Measurements from ENCODE around the gene KIF5C. TPM values are rescaled to one million over a fixed set of nuclear protein-coding genes. Genes with fewer than 3 reads are reported as not detected.

KIF5C gene
- total RNA-seq, 3 donors from 2014 or later: 2.7 to 13.3 (median 6.2) TPM

DNA sequence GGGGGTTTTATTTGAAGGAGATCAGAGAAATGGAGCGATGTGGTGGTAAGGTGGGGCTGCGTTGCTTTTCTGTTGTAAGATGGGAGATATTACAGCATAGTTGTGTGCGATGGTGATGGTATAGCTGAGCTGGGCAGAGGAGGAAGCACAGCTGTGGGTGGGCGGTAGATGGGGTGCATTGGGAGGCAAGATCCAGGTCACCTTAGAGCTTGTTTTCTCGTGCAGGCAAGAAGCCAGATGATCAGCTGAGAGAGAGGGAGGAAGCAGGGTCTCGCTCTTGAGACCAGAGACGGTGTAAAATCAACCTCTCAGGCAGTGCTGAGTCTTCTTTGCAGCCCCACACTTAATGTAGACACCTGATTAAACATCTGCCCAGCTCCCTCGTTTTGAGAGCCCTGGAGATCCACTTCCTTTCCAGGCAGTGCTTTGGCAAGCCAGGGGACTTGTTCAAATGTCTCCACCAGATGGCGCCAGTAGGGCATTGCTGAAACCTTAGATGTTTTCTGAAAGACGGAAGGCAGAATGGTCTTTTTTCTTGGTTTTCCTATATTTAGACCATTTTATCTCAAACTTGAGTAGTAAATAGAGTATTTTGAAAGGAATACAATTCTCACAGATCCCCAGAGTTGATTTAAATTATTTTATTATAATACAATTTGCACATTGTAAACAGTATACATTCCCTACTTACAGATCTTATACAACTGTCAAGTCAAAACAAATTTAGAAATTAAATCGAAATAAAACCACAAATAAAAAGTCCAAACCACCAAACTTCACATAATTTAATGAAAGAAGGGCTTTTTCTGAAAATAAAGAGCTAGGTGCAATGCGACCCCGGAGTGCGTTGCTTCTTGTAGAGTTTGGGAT lies 142.3 kb downstream of the KIF5C start:
- Histone ChIP-seq H3K27ac (no peak overlapping the region), H3K9me3 (no peaks in the 10 kb centered on the region), H3K27me3 (no peaks in the 10 kb centered on the region), H3K4me3 (no peak overlapping the region), H3K36me3 (no peaks in the 10 kb centered on the region), H3K4me1 (no peaks in the 10 kb centered on the region)
- intact Hi-C loops (cut with DNase I; ENCODE audit: low total_unique reads): loop anchor here (5.0 kb wide), 1 partner anchor 1105 kb away; no protein-coding TSS in a partner anchor
- peak; percentile 69 to 79 for DNase-seq (ENCODE audit: low spot score in 2 of 2)
- TF ChIP-seq, protein P1, sequence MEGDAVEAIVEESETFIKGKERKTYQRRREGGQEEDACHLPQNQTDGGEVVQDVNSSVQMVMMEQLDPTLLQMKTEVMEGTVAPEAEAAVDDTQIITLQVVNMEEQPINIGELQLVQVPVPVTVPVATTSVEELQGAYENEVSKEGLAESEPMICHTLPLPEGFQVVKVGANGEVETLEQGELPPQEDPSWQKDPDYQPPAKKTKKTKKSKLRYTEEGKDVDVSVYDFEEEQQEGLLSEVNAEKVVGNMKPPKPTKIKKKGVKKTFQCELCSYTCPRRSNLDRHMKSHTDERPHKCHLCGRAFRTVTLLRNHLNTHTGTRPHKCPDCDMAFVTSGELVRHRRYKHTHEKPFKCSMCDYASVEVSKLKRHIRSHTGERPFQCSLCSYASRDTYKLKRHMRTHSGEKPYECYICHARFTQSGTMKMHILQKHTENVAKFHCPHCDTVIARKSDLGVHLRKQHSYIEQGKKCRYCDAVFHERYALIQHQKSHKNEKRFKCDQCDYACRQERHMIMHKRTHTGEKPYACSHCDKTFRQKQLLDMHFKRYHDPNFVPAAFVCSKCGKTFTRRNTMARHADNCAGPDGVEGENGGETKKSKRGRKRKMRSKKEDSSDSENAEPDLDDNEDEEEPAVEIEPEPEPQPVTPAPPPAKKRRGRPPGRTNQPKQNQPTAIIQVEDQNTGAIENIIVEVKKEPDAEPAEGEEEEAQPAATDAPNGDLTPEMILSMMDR (IDR thresholded peaks at IDR 0.05): peak; percentile 70 to 84 (median 82)
- no peak for TF ChIP-seq POLR2A (IDR thresholded peaks at IDR 0.05)

DNA sequence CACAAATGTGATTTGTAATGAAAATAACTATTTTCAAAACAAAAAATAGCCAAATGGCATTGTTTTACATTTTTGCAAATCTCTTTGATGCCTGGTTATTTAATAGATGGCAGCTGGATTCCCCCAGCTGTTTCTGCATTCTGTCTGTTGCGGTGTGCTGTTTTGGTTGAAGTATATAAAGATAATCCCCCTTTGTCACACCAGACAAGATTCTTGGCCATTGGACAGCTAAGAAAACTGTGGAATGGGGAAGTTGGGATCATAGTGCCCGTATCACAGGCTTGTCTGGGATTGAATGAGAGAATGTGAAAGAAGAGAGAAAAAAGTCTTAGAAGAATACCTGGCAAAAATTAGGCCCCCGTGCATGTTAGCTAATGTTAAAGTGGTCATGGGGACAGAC lies 144.0 kb downstream of the KIF5C start:
- DNase-seq (ENCODE audit: low spot score in 2 of 2): no peak
- no peak overlapping the region for H3K27ac ChIP-seq
- intact Hi-C loops (cut with DNase I; ENCODE audit: low total_unique reads): loop anchor here (5.0 kb wide), 1 partner anchor 1103 kb away; no protein-coding TSS in a partner anchor
- H3K9me3 ChIP-seq: no peaks in the 10 kb centered on the region
- H3K27me3 ChIP-seq: no peaks in the 10 kb centered on the region
- H3K4me3 ChIP-seq: no peak overlapping the region
- TF ChIP-seq, protein P1 (IDR thresholded peaks at IDR 0.05): no peak
- TF ChIP-seq POLR2A (IDR thresholded peaks at IDR 0.05) (no peak), POLR2AphosphoS5 (IDR thresholded peaks at IDR 0.05) (no peak)
- H3K36me3 ChIP-seq: no peaks in the 10 kb centered on the region
- H3K4me1 ChIP-seq: no peaks in the 10 kb centered on the region

DNA sequence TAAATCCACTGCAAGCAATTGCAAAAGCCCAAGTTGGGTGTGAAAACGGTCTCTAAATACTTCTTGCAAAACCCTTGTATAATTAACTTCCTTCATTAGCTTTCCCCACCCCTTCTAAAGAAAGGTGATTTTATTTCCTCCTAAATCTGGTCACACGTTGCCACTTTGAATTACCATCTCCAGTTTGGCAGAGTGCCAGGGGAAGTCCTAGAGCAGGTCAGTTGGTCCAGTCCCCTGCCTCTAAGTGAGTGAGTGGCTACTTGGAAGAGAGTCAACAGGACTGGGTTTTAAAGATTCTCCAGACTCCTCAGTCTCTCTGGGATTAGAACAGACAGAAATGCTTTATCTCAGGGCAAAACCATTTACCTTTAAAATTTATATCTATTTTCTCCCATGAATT lies 144.7 kb downstream of the KIF5C start:
- Histone ChIP-seq H3K9me3 (no peaks in the 10 kb centered on the region), H3K27me3 (no peaks in the 10 kb centered on the region), H3K4me3 (no peak overlapping the region), H3K27ac (peak overlapping the region in 1 of 2 donors; percentile 27), H3K4me1 (no peaks in the 10 kb centered on the region), H3K36me3 (no peaks in the 10 kb centered on the region)
- intact Hi-C loops (cut with DNase I; ENCODE audit: low total_unique reads): loop anchor here (5.0 kb wide), 1 partner anchor 1103 kb away; no protein-coding TSS in a partner anchor
- TF ChIP-seq POLR2AphosphoS5 (IDR thresholded peaks at IDR 0.05): no peak
- no peak for DNase-seq (ENCODE audit: low spot score in 2 of 2)

DNA sequence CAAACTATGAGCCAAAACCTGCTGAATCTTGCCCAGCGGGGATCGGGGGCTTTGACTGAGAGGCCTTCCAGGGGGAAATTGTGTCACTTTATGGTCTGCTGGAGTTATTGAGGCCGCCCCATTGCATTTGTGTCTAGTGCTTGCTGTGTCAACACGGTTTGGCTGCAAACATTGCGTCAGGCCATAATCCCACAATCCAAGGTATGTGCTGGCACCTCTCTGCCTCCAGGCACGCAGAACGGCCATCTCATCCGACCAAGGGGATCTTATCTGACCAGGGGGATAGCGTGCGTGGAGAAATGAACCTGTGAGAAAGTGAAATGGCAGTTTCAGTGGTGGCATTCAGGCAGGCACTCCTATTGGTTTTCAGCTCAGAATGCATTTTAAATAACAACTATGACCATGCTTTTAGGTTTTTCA lies 145.4 kb downstream of the KIF5C start:
- Histone ChIP-seq H3K9me3 (no peaks in the 10 kb centered on the region), H3K4me3 (no peak overlapping the region), H3K36me3 (no peaks in the 10 kb centered on the region), H3K27me3 (no peaks in the 10 kb centered on the region), H3K4me1 (no peaks in the 10 kb centered on the region), H3K27ac (peak overlapping the region in 1 of 2 donors; percentile 27)
- intact Hi-C loops (cut with DNase I; ENCODE audit: low total_unique reads): no loop called here
- DNase-seq (ENCODE audit: low spot score in 2 of 2): peak; percentile 40 to 67
- no peak for TF ChIP-seq POLR2A (IDR thresholded peaks at IDR 0.05)
- TF ChIP-seq, protein P1 (IDR thresholded peaks at IDR 0.05): peak in 1 of 3 donors; percentile 10

DNA sequence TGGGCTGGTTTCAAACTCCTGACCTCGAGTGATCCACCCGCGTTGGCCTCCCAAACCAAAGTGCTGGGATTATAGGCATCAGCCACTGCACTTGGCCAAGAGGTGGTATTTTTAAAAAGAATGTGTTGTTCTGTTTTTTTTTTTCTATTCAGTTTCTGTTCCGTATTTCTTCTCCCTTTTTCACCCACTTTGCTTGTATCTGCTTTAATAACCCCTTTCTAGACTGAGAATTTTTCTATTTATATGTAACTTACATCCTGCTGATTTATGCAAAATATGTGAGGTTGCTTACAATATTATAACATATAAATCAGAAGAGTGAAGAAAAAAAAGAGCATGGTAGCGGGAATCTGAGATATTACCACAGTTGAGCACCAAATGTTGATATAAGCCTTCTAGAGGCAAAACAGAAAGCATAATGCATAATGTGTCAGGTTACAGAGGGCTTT lies 146.3 kb downstream of the KIF5C start:
- no peak overlapping the region for H3K27ac ChIP-seq
- intact Hi-C loops (cut with DNase I; ENCODE audit: low total_unique reads): no loop called here
- H3K36me3 ChIP-seq: no peaks in the 10 kb centered on the region
- H3K9me3 ChIP-seq: no peaks in the 10 kb centered on the region
- H3K4me1 ChIP-seq: no peaks in the 10 kb centered on the region
- no peak overlapping the region for H3K4me3 ChIP-seq
- no peaks in the 10 kb centered on the region for H3K27me3 ChIP-seq
- TF ChIP-seq POLR2A (IDR thresholded peaks at IDR 0.05) (no peak), POLR2AphosphoS5 (IDR thresholded peaks at IDR 0.05) (no peak)
- TF ChIP-seq, protein P1 (IDR thresholded peaks at IDR 0.05): no peak
- DNase-seq (ENCODE audit: low spot score in 2 of 2): no peak

Measured in breast epithelium (tissue), 4 donors.